ENCODE data around the gene PCP4L1.
"Not testable (repeated sequence)": the region's sequence is repeated elsewhere in the genome, so short reads cannot be mapped to it uniquely, and the experiment has no call there.

The PCP4L1 gene

GRCh38 chr1:161273402-161273801, 14.9 kb downstream of the PCP4L1 start:
- DNase-seq = no peak

- no peak for DNase-seq
Measured at GRCh38 chr1:161274874-161275273, 16.3 kb downstream of the PCP4L1 start.

DNA sequence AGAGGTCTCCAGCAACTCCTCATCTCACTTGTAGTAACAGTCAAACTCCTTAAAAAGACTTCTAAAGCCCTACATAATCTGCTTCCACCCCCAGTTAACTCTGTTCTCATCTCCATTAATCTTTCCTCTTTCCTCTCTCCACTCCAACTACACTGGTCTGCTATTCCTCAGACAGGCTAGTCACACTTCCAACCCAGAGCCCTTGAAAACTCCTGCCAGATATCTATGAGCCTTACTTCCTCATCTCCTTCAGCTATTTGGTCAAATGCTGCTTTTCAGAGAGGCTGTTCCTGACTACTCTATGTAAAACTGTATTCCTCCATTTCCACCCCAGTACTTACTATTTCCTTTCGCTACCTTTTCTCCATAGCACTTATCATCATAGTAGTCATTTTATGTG, 24.4 kb downstream of the PCP4L1 start:
- DNase-seq = no peak

- no peak for DNase-seq
Measured at GRCh38 chr1:161285113-161285512, 26.6 kb downstream of the PCP4L1 start.

GRCh38 chr1:161285521-161285920, 27.0 kb downstream of the PCP4L1 start:
- no peak for DNase-seq

DNA sequence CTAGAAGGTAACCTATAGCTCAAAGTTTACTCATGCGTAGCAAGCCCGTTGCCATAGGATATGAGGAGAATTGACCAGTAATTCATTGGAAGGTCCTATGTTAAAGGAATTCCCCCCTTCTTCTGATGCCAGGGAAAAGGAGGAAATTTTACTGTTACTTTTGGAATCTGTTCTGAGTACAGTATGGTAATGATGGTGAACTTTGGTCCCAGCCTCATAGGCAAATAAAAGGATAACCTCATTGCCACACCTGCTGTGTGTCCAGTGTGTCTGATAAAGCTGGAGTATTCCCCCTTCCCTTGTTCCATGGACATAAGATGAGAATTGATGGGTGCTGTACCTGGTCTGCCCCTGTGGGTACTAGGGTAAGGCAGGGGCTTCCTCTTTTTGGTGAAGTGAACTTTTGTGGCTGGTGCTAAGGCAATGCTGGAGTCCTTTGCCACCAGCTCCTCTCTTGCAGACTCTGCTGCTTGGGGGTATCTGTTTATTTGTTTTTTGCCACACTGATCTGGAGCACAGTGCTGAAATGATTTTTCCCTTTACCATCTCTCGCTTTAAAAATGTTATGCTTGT, 29.0 kb downstream of the PCP4L1 start:
- DNase-seq = no peak

DNA sequence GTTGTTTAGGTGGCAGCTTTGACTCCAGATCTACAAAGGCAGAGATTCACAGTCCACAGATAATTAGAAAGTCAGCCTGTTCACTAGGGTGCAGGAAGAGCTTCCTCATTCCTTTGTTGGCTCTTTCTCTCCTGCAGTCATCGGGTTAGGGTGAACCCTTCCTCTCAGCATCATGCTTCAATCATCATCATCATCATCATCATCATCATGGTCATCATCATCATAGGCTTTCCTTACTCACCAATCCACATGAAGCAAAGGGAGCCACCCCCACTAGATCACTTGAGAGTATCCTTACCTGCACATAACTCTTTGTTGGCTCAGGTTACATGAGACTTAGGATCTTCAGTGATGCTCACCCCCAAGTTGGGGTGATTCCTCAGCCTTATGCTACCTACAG, 32.2 kb downstream of the PCP4L1 start:
- no peak for DNase-seq

DNA sequence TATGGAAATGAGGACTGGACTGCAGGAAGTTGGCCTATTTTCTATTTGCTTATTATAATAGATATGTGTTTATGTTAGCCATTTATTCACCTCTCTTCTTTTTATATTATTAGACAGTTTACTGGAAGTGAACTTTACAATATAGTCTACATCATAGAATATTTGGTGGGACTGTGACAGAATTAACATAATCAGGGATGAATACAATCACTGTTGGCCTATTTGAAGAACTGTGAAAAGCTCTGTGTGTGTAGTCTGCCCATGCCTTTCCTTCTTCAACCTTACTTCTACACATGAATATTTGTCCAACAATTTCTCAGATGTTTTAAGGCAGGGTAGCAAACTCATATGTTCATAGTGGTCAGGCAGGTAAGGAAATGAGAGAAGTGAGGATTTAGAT, 38.9 kb downstream of the PCP4L1 start:
- DNase-seq = no peak

- DNase-seq = no peak
Measured at GRCh38 chr1:161298116-161298515, 39.6 kb downstream of the PCP4L1 start.

- no peak for DNase-seq
Measured at GRCh38 chr1:161299347-161299746, 40.8 kb downstream of the PCP4L1 start.

DNA sequence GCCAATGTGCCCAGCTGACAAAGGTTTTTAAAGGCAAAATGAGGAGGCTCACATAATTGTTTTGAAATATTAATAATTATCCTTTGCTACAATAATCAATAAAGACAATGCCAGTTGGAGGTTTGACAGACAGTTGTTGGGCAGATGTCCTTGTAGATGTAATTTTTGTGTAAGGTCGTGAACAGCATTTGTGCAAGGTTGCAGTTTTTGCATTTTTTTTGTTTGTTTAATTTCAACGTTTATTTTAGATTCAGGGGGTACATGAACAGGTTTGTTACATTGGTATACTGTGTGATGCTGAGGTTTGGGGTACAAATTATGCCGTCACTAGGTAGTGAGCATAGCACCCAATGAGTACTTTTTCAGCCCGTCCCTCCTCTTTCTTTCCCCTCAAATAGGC, 41.9 kb downstream of the PCP4L1 start:
- DNase-seq = no peak

DNA sequence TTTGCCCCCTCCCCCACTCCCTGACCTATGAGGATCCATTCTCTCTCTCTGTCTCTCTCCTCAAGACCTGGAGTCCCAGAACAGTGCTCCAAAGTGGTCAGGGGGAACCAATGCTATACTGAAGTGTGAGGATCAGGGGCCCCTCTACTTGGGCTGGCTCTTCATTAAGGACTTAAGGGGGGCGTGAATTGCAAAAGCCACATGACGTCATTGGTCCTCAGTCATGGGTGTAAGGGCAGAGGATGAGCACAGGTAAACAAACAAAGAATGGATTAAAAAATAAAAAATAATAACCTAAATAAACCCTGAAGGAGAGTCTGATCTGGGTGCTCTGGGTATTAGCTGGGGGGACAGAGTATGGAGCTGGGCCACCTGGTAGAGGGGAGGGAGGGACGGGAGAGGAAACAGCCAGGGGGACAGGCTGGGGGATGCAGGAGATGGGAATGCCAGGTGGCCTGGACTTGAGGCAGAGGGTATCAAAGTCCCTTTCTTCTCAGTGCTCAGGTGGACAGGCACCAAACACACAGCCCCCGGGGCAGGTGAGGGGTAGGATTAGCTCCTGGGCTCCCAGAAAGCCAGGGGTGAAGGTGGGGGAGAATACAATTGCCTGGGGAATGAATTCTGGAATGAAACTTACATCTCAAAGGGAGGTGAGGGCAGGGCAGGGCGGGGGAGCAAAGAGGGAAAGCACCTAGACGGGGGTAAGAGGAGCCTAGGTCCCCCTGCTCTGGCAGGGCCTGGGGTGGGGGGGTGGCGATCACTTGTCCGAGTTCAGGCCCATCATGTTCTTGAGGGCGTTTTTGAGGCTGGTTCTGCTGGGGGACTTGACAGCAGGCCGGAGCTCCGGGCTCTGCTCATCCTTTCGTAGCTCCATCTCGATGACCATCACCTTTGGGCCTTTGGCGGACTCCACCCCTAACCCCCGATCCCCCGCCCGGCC, 46.7 kb downstream of the PCP4L1 start:
- DNase-seq = no peak

DNA sequence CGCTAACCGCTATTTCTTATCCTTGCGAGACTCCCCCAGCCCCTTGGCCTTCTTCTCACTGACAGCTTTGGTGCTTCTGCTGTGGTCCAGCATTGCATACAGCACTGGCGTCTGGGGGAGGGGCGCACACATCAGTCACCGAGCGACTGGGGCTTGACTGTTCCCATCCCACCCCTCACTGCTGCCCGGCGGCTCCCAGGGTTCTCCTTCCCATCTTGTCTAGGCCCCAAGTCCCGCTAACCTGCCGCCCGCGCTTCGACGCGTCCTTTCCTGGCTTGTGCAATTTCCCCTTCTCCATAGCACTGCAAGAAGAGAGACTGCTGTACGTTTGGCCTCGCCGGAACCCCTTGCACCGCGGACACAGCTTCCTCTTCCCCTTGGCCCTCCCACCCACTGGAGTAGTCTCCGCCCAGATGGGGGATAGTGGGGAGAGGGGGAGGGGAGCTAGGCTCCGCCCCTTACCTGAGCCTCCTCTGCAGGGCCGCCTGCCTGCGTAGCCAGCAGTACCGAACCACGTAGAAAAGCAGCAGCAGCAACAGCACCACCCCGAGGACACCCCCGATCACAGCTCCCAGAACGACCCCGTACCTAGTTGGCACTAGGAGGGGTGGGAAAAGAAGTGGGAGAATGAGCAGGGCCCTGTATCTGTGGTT, 47.4 kb downstream of the PCP4L1 start:
- peak; percentile 12 for DNase-seq

- DNase-seq = no peak
Measured at GRCh38 chr1:161307230-161307768, 48.8 kb downstream of the PCP4L1 start.

DNA sequence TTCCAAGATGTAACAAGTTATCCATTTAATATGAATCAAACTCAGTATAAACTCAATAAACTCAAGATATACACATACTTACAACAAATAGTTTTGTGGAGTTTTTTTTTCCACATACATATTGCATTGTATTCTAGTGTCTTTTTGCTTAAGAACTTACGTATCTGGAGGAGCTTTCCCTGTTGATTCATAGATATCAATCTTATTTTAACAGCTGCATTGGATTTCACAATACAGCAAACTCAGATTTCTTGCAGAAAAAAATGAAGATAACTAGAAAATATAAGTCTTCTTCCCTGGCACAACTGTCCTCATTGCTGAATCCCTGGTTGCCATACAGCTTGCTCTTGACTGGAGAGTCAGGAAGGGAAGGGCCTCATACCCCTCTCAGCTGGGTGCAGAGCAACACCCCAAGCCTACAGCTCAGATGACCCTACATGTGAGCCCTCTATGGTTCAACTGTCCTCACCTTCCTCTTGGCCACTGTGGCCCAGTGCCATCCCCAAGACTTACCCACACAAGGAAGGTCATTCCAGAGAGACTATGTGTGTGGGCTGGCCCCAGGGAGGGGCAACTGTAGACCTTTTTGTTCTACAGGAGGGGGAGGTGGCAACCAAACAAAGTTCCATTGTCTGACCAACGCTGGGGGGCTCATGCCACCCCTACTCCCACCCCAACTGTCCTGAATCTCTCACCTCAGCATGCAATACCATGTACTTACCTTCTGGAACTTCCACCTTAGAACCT, 49.5 kb downstream of the PCP4L1 start:
- no peak for DNase-seq

- no peak for DNase-seq
Measured at GRCh38 chr1:161309868-161310267, 51.3 kb downstream of the PCP4L1 start, which contains the start of gene MPZ. Gene MPZ, minus strand, starts transcription at chr1:161309968. Its CDS starts 63 bp downstream, at chr1:161309905.

DNA sequence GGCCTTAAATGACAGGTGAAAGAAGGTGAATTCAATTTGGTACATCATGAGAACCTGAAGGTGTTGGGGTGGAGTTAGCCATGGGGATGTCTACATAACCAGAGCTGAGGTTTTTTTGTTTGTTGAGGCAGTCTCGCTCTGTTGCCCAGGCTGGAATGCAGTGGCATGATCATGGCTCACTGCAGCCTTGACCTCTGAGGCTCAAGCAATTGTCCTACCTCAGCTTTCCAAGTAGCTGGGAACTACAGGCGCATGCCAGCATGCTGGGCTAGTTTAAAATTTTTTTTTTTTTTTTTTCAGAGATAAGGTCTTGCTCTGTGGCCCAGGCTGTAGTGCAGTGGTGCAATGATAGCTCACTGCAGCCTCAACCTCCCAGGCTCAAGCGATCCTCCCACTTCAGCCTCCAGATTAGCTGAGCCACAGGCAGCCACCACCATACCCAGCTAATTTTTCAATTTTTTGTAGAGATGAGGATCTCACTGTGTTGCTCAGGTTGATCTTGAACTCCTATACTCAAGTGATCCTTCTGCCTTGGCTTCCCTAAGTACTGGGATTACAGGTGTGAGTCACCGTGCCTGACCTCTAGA, 53.1 kb downstream of the PCP4L1 start:
- no peak for DNase-seq

GRCh38 chr1:161313554-161314200, 55.1 kb downstream of the PCP4L1 start:
- no peak for DNase-seq

DNA sequence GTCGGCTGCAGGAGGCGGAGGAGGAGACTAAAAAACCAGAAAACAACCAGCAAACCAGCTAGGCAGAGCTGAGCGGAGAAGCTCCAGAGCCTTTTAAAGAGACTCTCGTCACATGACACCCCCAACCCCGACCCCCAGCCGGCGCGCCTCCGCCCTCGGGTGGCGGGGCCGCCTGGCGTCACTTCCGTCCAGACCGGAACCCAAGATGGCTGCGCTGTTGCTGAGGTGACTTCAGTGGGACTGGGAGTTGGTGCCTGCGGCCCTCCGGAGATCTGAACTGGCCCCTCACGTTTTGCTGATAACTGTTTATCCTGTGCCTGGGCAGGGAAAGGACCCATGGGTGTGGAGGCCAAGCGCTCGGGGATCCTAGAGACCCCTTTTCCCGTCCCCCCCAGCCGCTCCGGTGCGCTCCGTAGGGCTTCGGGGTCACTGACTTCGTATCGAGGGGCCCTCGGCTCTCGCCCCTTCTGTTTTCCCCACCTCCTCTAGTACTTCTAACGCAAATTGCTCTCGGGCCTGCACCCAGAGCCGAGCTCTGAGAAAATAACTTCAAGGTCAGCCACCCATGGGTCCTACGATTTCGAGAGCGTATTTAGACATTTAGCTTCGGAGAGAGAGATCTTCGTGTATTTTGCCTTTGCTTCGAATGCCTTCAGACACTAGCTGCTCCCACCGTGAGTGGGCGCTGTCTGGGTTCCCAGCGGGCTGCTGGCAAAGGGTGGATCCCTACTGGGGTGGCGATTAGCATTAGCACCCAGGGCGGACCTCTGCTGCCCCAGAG, 55.8 kb downstream of the PCP4L1 start, which contains the start of gene SDHC:
TSS of gene SDHC (plus strand) at position 181 of the 781 bp plus-strand sequence. CDS start at position 206, 25 bp downstream.
- peak; percentile 52 for DNase-seq

GRCh38 chr1:161315841-161316674, 57.5 kb downstream of the PCP4L1 start:
- DNase-seq = not testable (repeated sequence)

All from GOT3 (cell line).